CD14-positive monocyte (primary cell): Measurements from ENCODE around the gene VPS39. TPM values are rescaled to one million over a fixed set of nuclear protein-coding genes. Genes with fewer than 3 reads are reported as not detected.

ENCODE experiments used
- DNase-seq, 3 donors: peaks; one replicate each; pipeline ENCODE4 v3.0.0-alpha.2; 2011 to 2022
- H2AFZ ChIP-seq: 2 replicates; pipeline ENCODE4 v1.6.0; 2012; ENCODE audit warnings: mild to moderate bottlenecking, low read depth, low read length, inconsistent platforms; ENCODE audit not compliant: insufficient read depth, poor library complexity, severe bottlenecking
- H3K27ac ChIP-seq, 2 donors: 1 replicate in 1 of 2; 2 replicates in 1 of 2; pipeline ENCODE4 v1.5.1; 2012 to 2013; ENCODE audit warnings: low read length in 2 of 2, control low read depth in 1 of 2, inconsistent platforms in 1 of 2, low read depth in 1 of 2, mild to moderate bottlenecking in 1 of 2
- H3K27me3 ChIP-seq, 2 donors: one replicate each; pipeline versions ENCODE4 v1.6.0 to v1.6.1; 2011 to 2013; ENCODE audit warnings: low read length in 2 of 2; ENCODE audit not compliant: control insufficient read depth in 2 of 2, insufficient read depth in 2 of 2
- H3K36me3 ChIP-seq, 2 donors: replicated peaks in 1 of 2; 1 replicate in 1 of 2; 2 replicates in 1 of 2; pipeline versions ENCODE4 v1.5.1 to v1.6.1; 2012 to 2013; ENCODE audit warnings: low read length in 2 of 2, control low read depth in 1 of 2, inconsistent platforms in 1 of 2, mild to moderate bottlenecking in 1 of 2; ENCODE audit not compliant: insufficient read depth in 2 of 2, control insufficient read depth in 1 of 2
- H3K4me1 ChIP-seq, 2 donors: 1 replicate in 1 of 2; 2 replicates in 1 of 2; pipeline versions ENCODE4 v1.5.1 to v1.6.1; 2012 to 2013; ENCODE audit warnings: low read length in 2 of 2, control low read depth in 1 of 2, inconsistent platforms in 1 of 2, mild to moderate bottlenecking in 1 of 2, moderate library complexity in 1 of 2; ENCODE audit not compliant: insufficient read depth in 2 of 2, control insufficient read depth in 1 of 2
- H3K4me2 ChIP-seq: replicated peaks from 2 replicates; pipeline ENCODE3; 2012; ENCODE audit warnings: low read length, moderate library complexity, mild to moderate bottlenecking; ENCODE audit not compliant: poor library complexity, severe bottlenecking; ENCODE audit errors: extremely low read depth
- H3K4me3 ChIP-seq, 3 experiments: fragments of 200-600 bp in 1 of 3; sonication (generic) in 1 of 3; replicated peaks in 1 of 3; 1 replicate in 2 of 3; 2 replicates in 1 of 3; pipeline ENCODE4 v1.5.1; 2011 to 2013; ENCODE audit warnings: low read length in 3 of 3, mild to moderate bottlenecking in 3 of 3, control low read depth in 2 of 3, low read depth in 2 of 3, inconsistent platforms in 1 of 3, moderate library complexity in 1 of 3
- H3K79me2 ChIP-seq: 2 replicates; pipeline ENCODE4 v1.6.0; 2012; ENCODE audit warnings: mild to moderate bottlenecking, control low read depth, inconsistent platforms, low read length, moderate library complexity; ENCODE audit not compliant: insufficient read depth
- H3K9ac ChIP-seq: 2 replicates; pipeline ENCODE4 v1.6.0; 2017; ENCODE audit warnings: low read length, mild to moderate bottlenecking; ENCODE audit not compliant: insufficient read depth, poor library complexity, severe bottlenecking
- H3K9me3 ChIP-seq, 2 donors: replicated peaks in 1 of 2; 1 replicate in 1 of 2; 2 replicates in 1 of 2; pipeline versions ENCODE4 v1.5.1 to v1.6.1; 2012 to 2013; ENCODE audit warnings: low read length in 2 of 2, control low read depth in 1 of 2; ENCODE audit not compliant: control insufficient read depth in 1 of 2, insufficient read depth in 1 of 2
- H4K20me1 ChIP-seq: 2 replicates; pipeline ENCODE4 v1.6.0; 2012; ENCODE audit warnings: mild to moderate bottlenecking, low read length, control low read depth, moderate library complexity; ENCODE audit not compliant: insufficient read depth
- H3K27ac Mint-ChIP-seq, 7 donors: one replicate each; pipeline ENCODE4 v1.8.0; 2020; ENCODE audit warnings: mild to moderate bottlenecking in 7 of 7, mixed read lengths in 7 of 7, moderate library complexity in 6 of 7, inconsistent platforms in 2 of 7
- H3K27me3 Mint-ChIP-seq, 3 donors: one replicate each; pipeline ENCODE4 v1.8.0; 2021 to 2022; ENCODE audit warnings: low read depth in 3 of 3, mild to moderate bottlenecking in 3 of 3, mixed read lengths in 3 of 3, moderate library complexity in 3 of 3, inconsistent platforms in 1 of 3
- H3K36me3 Mint-ChIP-seq, 2 donors: one replicate each; pipeline ENCODE4 v1.8.0; 2020; ENCODE audit warnings: mixed read lengths in 2 of 2, inconsistent platforms in 1 of 2, mild to moderate bottlenecking in 1 of 2
- H3K4me1 Mint-ChIP-seq: one replicate; pipeline ENCODE4 v1.8.0; 2020; ENCODE audit warnings: mild to moderate bottlenecking, mixed read lengths
- H3K4me3 Mint-ChIP-seq, 2 donors: one replicate each; pipeline ENCODE4 v1.8.0; 2020; ENCODE audit warnings: mild to moderate bottlenecking in 2 of 2, mixed read lengths in 2 of 2, moderate library complexity in 1 of 2
- H3K9me3 Mint-ChIP-seq, 7 donors: one replicate each; pipeline ENCODE4 v1.8.0; 2020 to 2022; ENCODE audit warnings: mixed read lengths in 7 of 7, mild to moderate bottlenecking in 6 of 7, moderate library complexity in 6 of 7, inconsistent platforms in 2 of 7
- WGBS: methylation state at CpG from one replicate; pipeline ENCODE4 v1.1.5; 2013; ENCODE audit warnings: missing lambda C conversion rate; ENCODE audit not compliant: insufficient coverage; 5-methylcytosine and 5-hydroxymethylcytosine counted together
- intact Hi-C, 2 donors: fragments of 100-400 bp; cut with micrococcal nuclease; formaldehyde crosslinking; loops; one replicate each; pipeline versions ENCODE4 v1.15.0 to v1.15.1; 2023
- polyA plus RNA-seq, 3 donors: library from polyadenylated mRNA; depleted of rRNA in 1 of 3; unstranded in 2 of 3; stranded (reverse) in 1 of 3; fragments of 300-500 nt in 2 of 3; fragments of >200 nt in 1 of 3; fragmentation: Illumina TruSeq in 2 of 3; gene quantifications; 1 replicate in 2 of 3; 2 replicates in 1 of 3; pipeline ENCODE4 v1.2.3, GENCODE V29; 2012 to 2021
- TF ChIP-seq, protein P1 (sequence below): fragments of 200-600 bp; IDR thresholded peaks from one replicate; pipeline ENCODE4 v1.8.0; 2022; ENCODE audit warnings: antibody characterized with exemption, mild to moderate bottlenecking

Gene VPS39
- polyA plus RNA-seq, 3 donors: 16.8 to 102 (median 25.8) TPM

DNA sequence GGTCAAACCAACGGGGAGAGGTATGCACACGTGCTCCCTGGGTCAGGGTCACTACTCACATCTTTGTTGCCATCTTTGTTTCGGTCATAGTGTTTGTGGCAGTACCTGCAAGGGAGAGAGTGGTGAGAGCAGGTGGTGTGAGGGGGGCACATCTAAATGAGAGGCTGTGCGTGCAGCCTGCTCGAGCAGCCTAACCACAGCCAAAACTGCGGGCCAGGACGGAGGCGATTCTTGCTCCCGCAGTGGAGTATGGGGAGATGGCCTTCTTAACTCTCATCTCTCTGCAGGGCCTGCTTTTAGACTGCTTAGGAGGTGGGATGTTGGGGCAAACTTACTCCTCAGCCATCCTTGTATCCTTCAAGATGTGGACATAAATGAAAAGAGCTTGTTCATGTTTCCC is 44.8 kb downstream of the VPS39 start:
- peak overlapping the region in 1 of 2 donors; percentile 49 for H3K27ac ChIP-seq
- intact Hi-C loops: no loop called here
- TF ChIP-seq, protein P1, sequence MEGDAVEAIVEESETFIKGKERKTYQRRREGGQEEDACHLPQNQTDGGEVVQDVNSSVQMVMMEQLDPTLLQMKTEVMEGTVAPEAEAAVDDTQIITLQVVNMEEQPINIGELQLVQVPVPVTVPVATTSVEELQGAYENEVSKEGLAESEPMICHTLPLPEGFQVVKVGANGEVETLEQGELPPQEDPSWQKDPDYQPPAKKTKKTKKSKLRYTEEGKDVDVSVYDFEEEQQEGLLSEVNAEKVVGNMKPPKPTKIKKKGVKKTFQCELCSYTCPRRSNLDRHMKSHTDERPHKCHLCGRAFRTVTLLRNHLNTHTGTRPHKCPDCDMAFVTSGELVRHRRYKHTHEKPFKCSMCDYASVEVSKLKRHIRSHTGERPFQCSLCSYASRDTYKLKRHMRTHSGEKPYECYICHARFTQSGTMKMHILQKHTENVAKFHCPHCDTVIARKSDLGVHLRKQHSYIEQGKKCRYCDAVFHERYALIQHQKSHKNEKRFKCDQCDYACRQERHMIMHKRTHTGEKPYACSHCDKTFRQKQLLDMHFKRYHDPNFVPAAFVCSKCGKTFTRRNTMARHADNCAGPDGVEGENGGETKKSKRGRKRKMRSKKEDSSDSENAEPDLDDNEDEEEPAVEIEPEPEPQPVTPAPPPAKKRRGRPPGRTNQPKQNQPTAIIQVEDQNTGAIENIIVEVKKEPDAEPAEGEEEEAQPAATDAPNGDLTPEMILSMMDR: no peak
- H3K27me3 ChIP-seq: no peaks in the 10 kb centered on the region
- no peaks in the 10 kb centered on the region for H3K27me3 Mint-ChIP-seq
- peak in 1 of 3 donors; percentile 1 for DNase-seq
- no peak overlapping the region for H2AFZ ChIP-seq
- WGBS: 100% methylated on average over 1 of the region's 9 CpGs
- H3K79me2 ChIP-seq: no peaks in the 10 kb centered on the region
- H3K4me2 ChIP-seq: no peak overlapping the region
- peaks cover 96 to 97% of the 10 kb centered on the region in 2 donors for H3K36me3 ChIP-seq
- peaks cover 92 to 94% of the 10 kb centered on the region in 2 donors for H3K36me3 Mint-ChIP-seq
- no peak overlapping the region for H3K9ac ChIP-seq
- H3K4me3 ChIP-seq: no peak overlapping the region
- no peak overlapping the region for H3K27ac Mint-ChIP-seq
- H3K9me3 ChIP-seq: no peaks in the 10 kb centered on the region
- H4K20me1 ChIP-seq: no peaks in the 10 kb centered on the region
- H3K4me1 Mint-ChIP-seq: peaks cover 19% of the 10 kb centered on the region
- H3K9me3 Mint-ChIP-seq: peaks cover 0 to 1% (median 0%) of the 10 kb centered on the region in 7 donors
- peaks cover 9 to 20% of the 10 kb centered on the region in 2 donors for H3K4me1 ChIP-seq
- H3K4me3 Mint-ChIP-seq: no peak overlapping the region

DNA sequence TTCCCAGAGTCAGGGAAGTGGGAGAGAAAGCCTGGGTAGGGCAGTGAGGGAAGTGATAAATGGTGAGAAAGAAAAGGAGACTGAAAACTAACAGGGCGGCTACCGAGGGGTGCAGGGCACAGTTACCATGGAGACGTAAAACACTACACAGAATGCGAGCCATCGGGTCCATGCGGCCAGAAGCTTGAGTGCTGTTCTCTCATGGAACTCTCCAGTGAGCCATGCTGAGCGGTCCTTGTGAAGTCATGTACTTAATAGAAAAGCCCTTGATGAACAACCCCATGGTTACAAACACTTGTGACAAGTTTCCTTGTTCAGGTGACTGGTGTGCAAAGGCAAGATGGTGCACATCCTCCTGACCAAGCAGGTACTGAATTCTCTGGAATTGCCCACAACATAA is 48.0 kb downstream of the VPS39 start:
- H3K4me1 ChIP-seq: peaks cover 10 to 14% of the 10 kb centered on the region in 2 donors
- WGBS: 86% methylated on average over 6 of the region's 7 CpGs
- Mint-ChIP-seq H3K36me3 (peaks cover 62 to 63% of the 10 kb centered on the region in 2 donors), H3K4me3 (no peak overlapping the region), H3K27me3 (no peaks in the 10 kb centered on the region), H3K27ac (peak overlapping the region in 2 of 7 donors; percentile 6 to 25), H3K9me3 (no peaks in the 10 kb centered on the region), H3K4me1 (peaks cover 15% of the 10 kb centered on the region)
- peak in 1 of 3 donors; percentile 1 for DNase-seq
- no peaks in the 10 kb centered on the region for H3K79me2 ChIP-seq
- H4K20me1 ChIP-seq: no peaks in the 10 kb centered on the region
- H3K9me3 ChIP-seq: no peaks in the 10 kb centered on the region
- H3K9ac ChIP-seq: no peak overlapping the region
- no peak overlapping the region for H2AFZ ChIP-seq
- H3K4me3 ChIP-seq: no peak overlapping the region
- peaks cover 64 to 65% of the 10 kb centered on the region in 2 donors for H3K36me3 ChIP-seq
- H3K4me2 ChIP-seq: no peak overlapping the region
- H3K27me3 ChIP-seq: no peaks in the 10 kb centered on the region
- intact Hi-C loops: no loop called here
- TF ChIP-seq, protein P1: no peak
- peak overlapping the region in 1 of 2 donors; percentile 12 for H3K27ac ChIP-seq
